ENCODE data around the gene TPCN1.

Gene TPCN1

DNA sequence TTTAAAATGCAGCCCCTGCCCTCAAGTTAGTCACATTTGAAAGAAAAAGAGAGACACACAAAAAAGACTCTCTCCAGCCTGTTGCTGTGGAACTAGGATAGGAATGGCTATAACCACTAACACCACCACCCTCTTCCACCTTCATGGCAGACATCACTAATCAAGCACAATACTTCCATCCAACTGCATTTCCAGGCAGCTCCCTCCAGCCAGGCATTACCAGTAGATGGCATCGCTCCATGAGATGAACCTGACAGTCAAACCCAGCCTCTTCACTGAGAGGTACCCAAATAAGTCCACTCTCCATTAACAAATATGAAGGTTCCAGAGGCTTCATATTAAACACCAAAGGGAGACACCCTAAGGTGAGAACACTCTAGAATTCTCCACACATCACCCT, 89.2 kb downstream of the TPCN1 start:
- no peak for DNase-seq (ENCODE audit: low read depth)

DNA sequence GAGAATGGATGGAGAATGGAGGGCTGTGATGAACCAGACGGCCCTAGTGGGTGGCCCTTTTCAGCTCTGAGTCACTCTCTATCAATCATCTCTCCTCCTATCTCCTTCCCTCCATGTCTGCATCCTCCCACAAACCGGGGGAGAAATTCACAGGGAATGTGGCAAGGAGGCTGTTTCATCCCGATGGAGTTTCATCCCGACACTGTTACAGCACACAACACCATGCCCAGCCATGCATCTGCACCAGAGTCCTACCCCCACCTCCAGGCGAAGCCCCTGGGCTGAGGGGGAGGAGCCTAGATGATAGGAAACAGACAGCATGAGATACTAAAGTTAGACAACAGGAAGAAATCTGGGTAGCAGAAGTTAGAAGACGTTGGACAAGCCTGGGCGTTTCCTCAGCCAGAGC, 92.9 kb downstream of the TPCN1 start:
- no peak for DNase-seq (ENCODE audit: low read depth)

DNA sequence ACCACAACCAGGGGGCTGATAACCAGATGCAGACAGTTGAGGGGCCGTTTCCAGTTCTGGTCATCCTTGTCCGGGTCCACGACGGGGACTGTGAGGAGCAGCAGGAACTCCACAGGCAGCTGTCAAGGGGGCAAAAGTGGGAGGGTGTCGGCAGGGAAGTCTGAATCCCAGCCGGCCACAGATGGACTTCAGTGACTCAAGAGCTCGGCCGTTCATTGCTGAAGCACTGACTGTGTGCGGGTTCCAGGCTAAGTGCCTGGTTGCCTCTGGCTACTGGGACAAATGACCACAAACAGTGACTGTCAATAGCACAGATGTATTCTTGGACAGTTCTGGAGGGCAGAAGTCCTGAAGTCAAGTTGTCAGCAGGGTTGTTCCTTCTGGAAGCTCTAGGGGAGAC, 94.1 kb downstream of the TPCN1 start:
- no peak for DNase-seq (ENCODE audit: low read depth)

DNA sequence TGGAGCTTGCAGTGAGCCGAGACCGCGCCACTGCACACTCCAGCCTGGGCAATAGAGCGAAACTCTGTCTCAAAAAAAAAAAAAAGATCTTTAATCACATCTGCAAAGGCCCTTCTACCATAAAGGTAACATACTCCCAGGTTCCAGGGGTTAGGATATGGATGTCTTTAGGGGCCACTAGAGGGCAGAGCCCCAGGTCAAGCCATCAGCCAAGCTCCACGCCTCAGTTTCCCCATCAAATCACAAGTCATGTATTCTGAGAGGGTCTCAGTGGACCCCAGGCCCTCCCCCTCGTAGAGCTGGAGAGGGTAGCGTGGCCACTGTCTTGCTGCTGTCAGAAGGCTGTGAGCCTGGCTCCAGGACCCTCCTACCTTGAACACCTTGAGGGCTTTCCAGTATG, 94.9 kb downstream of the TPCN1 start:
- DNase-seq (ENCODE audit: low read depth): no peak

DNA sequence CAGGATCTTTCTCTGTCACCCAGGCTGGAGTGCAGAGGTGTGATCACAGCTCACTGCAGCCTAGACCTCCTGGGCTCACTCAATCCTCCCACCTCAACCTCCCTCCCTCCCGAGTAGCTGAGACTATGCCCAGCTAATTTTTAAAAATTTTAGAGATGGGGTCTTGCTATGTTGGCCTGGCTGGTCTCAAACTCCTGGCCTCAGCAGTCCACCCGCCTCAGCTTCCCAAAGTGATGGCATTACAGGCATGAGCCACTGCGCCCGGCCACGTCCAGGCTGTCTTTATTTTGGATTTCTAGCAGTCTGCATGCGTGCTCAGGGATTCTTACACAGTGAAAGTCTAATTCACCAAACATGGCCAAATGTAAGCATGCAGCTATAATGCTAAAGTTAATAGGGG, 95.9 kb downstream of the TPCN1 start:
- DNase-seq (ENCODE audit: low read depth): no peak

DNA sequence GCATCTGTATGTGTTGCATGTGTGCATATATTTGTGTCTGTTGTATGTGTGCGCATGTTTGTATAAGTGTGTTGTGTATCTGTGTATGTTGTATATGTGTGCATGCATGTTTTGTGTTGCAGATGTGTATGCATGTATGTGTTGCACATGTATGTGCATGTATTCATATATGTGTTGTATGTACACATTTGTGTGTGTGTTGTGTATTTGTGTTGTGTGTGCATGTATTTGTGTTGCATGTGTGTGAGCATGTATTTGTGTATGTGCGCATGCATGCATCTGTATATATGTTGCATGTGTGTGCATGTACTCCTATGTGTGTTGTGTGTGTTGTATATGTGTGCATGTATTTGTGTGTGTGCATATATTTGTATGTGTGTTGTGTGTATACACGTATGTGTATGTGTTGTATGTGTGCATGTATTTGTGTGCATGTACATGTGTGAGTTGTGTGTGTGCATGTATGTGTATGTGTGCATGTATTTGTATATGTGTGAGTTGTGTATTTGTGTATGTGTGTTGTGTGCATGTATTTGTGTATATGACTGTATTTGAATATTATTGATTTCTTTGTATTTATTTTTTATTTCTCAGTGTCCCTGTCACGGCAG, 96.9 kb downstream of the TPCN1 start:
- no peak for DNase-seq (ENCODE audit: low read depth)

DNA sequence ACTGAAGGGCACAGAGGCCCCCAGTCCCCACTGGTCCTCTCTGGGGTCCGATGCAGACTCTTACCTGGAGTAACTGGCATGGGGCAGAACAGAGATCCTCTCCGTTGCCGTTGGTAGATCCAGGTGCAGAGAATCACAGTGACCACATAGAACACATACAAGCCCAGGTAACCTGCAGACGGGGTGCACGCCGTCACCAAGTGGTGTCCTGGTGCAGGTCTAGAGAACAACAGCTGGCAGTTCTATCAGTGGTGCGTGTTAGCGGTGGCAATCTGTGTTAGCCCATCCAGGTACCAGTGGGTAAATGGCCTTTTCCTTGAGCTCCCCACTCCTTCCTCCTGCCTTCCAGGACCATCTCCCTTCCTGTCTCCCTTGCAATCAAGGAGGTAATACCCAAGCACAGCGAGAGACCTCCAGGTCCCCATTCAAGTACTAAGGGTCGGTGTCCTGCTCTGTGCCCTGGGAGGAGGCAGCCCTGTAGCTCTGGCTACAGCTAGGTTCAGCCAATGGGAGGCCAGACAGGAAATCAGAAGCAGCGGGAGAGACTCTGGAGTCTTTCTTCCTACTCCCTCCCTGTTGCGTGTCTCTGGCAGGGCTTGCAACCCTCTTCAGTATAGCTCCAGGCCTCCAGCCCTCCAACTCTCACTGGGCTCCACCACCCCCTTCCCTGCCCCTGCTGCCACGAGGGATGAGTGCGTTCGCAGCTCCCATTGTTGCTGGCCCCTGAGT, 97.8 kb downstream of the TPCN1 start:
- no peak for DNase-seq (ENCODE audit: low read depth)

DNA sequence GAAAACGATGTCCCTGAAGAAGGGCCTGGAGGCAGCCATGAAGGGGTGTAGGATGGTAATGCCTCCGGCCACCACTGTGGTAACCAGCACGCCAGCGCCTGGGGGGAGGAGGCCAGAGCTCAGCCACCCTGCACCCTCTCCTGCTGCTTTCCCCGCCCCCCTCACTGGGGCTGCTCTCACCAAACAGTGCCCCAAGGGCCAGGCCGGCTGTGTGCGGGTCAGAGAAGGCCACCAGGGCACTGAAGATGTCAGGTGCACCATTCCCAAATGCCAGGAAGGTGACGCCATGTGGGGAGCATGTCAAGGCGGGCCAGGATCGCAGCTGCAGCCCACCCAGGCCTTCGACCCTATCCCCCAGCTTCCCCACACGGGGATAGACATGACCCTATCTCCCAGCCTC, 99.1 kb downstream of the TPCN1 start:
- no peak for DNase-seq (ENCODE audit: low read depth)

DNA sequence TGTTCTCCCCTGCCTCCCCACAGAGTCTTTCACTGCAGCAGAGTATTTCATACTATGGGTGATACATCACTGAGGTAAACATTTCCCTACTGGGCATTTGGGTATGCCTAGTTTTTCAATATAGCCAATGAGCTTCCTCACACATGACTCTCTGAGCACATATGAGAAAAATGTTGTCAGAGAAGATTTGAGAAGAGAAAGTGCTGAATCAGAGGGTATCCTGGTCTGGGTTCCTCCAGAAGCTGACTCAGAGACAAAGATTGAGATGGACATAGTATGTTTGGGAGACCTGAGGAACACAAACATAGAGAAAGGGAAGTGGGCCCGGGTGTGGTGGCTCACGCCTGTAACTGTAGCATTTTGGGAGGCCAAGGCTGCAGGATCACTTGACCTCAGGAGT, 101.1 kb downstream of the TPCN1 start:
- peak; percentile 68 for DNase-seq (ENCODE audit: low read depth)

DNA sequence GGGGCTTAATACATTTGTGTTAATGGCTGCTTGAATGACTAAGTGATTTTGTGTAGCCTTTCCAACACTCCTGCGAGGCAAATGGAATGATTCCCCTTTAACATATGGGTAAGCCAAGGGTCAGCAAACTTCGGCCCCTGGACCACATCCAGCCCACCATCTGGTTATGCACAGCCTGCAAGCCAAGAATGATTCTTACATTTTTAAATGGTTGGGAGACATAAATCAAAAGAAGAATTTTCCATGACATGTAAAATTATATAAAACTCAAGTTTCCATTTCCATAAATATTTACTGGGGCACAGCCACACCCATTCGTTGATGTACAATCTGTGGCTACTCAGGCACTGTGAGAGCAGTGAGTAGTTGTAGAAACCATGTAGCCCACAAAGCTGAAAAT, 104.7 kb downstream of the TPCN1 start:
- peak; percentile 73 for DNase-seq (ENCODE audit: low read depth)

DNA sequence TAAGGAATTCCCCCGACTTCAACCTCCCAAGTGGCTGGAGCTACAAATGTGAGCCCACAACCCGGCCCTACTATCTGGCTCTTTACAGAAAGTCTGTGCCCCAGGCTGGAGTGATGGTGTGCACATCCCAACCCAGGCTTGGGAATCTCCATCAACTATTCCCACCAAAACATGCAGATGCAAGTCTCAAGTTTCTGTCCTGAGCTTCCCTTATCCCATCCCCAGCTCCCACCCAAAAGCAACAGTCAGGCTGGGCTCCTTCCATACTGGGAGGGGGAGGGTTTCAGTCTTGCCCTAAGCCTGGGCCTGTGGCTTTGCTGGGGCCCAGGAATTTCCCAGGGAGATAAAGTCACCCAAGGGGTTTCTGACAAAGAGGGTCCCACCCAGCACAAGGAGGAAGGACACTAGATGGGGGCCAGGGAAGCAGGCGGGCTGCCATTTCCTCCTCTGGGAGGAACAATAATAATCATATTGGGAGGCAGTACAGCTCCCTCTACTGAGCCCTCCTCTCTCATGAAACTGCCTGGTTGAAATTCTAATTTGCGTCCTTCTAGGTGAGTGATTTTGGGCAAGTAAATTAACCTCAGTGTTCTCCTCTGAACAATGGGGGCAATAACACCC, 105.6 kb downstream of the TPCN1 start:
- no peak for DNase-seq (ENCODE audit: low read depth)

DNA sequence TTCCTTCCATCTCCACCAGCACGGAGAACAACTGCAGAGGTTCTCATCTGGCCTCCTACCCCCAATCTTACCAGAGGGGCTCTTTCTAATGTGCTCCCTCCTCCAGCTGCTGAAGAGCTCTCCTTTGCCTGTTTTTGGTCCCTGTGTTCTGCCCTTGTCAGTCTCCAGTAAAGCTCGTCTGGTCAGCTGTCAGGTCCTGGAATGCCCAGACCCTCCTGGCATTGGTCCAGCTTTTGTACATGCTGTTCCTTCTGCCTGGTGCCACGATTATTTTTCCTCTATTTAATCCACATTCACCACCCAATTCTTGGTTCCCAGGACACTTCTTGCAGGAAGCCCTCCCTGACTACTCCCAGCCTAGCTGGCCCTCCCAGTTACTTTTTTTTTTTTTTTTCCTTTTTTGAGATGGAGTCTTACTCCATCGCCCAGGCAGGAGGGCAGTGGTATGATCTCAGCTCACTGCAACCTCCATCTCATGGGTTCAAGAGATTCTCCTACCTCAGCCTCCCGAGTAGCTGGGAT, 107.2 kb downstream of the TPCN1 start:
- no peak for DNase-seq (ENCODE audit: low read depth)

DNA sequence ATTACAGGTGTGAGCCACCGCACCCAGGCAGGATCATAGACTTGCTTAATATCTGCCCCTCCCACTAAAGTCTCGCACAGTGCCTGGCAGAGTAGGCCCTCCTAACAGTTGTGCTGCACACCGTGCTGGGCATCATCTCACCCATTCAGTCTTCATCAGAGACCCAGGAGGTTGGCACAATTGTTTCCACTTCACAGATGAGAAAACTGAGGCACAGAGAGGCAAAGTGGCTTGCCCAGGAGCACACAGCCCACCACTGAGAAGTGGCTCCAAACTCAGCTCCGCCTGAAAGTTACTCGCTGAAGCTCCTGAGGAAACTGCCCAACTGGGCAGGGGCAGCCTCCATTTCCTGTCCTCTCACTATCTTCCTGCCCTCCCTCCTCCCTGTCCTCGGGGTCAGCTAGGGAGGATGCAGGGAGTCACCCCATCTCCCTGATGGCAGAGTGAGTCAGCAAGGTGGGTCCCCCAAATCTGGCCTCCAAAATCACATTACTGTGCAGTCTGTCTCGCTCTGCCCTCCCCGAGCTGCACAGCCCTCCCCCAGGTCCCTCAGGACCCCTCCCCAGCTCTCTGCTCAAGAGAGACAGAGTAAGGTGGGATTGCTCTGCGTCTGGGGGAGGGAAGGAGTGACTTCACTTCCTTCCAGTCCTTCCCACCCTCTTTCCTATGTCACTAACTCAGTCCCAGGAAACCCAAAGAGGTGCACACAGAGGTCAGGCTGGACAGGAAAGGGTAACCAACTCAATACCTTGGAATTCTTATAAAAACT, 107.9 kb downstream of the TPCN1 start:
- DNase-seq (ENCODE audit: low read depth): no peak

DNA sequence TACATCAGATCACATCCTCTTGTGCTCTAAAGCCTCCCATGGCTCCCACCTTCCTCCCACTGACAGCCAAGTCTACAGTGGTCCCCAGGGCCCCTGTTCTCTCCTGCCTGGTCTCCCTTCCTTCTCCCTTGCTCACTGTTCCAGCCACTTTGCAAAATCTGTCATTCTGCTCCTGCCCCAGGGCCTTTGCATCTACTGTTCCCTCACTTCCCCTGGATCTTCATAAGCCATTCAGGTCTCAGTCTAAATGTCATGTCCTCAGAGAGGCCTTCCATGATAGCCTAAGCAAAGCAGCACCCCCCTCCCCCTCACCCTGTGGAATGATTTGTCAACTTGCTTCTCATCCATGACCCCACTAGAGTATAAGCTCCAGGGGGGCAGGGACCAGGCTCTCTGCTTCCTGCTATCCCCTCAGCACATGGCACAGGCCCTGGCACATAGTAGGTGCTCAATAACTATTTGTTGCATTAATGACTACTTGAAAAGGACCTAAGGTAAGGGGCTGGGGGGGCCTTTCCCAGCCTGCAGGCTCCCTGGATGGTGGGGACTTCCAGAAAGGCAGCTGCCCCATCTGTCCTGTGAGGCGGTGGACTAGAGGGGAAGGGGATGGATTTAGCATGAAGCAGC, 108.6 kb downstream of the TPCN1 start:
- no peak for DNase-seq (ENCODE audit: low read depth)

DNA sequence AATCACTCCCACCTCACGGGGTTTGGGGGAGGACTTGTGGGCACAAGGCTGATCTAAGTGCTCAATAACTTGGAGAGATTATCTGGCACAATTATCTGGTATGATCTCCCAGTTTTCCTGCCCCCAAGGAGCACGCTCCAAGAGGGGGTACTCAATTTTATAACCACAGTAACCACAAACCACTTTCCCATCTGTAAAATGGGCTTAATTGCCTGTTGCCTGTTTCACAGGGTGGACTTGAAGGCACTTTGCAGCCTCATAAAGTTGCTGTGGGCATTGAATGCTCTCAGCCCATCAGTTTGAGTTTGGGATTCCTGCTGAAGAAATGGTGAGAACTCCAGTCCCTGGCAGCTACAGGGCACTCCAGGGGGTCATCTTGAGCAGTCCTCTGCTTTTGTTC, 109.2 kb downstream of the TPCN1 start:
- no peak for DNase-seq (ENCODE audit: low read depth)

DNA sequence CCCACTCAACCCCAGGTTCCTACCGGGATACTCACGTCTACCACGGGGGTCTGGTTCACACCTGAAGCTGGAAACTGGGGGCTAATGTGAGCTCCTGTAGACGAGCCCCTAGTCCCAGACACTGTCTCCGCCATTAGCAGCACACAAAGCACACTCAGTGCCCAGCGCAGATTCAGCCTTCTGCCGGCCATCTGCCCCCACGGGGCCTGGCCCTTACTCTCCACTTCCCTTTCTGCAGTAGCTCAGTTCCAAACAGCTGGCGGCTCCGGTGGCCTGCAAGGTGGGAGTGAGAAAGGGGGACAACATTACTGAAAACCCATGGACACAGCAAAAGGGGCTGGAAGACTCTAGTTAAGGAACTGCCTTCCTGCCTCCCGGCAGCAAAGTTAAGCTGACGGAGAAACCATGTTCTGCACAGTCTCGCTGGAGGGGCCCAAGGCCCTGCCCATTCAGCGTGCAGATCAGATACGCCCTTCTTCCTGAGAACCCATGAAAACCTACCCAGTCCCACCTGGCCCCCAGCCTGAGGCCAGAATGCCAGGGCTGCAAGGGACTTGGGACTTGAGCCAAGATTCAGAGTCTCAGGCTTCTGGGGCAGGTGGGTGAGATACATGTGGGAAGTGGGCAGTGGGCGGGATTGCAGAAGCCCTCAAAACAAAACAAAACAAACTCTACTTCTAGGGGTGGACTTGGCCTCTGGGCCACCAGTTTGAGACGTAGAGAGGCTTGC, 111.6 kb downstream of the TPCN1 start:
- no peak for DNase-seq (ENCODE audit: low read depth)

DNA sequence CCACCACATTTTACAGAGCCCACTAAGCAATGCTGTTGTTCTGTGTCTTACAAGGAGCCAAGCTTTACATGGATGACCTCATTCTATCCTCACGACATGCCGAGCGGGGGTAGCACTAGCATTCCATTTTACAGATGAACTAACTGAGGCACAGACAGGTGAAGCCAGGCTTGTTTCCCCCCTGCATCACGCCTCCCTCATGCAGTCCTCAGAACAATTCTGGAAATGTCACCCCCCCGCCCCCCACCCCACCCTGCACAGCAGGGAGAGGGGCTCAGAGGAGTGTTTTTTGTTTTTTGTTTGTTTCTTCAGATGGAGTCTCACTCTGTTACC, 112.1 kb downstream of the TPCN1 start:
- DNase-seq (ENCODE audit: low read depth): no peak

DNA sequence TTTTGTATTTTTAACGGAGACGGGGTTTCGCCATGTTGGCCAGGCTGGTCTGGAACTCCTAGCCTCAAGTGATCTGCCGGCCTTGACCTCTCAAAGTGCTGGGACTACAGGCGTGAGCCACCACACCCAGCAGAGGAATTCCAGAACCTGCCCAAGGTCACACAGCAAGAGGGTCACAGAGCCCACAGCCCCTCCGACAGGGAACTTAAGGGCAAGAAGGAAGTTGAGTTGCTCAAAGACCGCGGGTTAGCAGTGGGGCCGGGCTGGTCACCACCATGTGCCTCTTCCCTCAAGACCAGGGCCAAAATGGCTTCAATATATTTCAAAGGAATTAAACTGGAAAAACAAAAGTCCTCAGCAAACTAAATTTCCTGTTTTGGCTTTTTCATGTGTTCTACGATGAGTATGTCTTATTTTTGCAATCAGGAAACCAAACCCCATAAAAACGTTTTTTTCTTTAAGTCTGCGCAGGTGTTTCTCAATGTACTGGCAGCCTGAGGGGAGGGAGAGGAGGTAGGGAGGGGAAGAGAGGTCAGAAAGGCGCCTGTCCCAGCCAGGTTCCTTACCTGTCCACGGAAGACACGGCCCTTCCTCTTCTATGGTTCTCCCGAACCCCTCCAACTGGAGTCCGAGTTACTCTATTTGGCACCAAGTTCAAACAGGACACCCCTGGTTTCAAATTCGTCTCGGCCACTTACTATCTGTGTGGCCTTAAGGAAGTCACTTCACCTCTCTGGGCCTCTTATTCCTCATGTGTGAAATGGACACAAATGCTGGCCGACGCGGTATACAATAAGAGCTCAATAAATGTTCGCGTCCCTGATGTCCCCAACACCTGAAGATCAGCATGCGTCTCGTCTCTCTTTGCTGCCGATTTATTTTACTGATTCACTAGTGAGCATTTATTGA, 112.9 kb downstream of the TPCN1 start:
- no peak for DNase-seq (ENCODE audit: low read depth)

DNA sequence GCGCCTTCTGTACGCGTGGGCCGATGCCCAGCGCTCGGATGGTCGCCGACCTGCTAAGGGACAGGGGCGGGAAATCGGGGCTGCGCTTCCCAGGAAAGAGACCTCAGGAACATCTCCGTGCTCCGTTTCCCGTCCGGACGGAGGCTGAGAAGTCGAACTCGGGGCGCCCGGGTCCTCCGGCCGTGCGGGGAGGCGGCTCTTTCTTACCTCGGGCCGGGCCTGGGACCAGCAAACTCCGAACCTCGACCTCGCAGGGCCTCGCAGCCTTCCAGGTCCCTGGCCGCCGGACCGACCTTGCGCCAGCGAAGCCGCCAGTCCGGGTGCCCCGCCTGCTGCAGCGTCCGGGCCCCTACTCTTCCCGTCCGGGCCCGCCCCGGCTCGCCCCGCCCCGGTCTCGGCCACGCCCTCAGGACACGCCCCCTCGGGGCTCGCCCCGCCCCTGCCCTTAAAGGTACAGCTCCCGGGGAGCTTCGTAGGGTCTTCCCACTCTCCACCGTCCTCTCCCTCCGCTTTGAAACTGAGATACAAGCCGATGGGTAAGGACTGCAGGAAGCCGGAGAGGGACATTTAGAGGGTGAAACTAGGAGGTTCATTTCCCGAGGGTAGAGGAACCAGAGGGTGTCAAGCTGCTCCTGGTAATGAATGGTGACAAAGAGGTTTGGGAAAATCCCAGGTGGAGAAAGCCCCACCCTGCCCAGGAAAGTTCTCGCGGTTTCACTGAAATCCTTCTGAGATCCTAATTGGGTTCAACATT, 113.7 kb downstream of the TPCN1 start, which contains the start of gene SLC8B1:
Gene SLC8B1 (minus strand): TSS at position 324 of the 754 bp plus-strand sequence. CDS start 2,231 bp downstream, outside the sequence.
- DNase-seq (ENCODE audit: low read depth): no peak

DNA sequence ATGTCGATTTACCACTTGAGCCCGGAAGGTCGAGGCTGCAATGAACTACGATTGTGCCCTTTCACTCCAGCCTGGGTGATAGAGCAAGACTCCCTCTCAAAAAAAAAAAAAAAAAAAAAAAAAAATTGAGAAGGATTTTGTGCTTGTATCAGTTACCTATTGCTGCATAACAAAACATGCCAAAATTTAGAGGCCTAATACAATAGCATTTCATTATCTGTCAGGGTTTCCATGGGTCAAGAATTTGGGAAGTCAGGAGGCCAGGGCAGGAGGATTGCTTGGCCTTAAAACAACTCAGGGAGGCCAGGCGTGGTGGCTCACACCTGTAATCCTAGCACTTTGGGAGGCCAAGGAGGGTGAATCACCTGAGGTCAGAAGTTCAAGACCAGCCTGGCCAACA, 118.3 kb downstream of the TPCN1 start:
- no peak for DNase-seq (ENCODE audit: low read depth)

Data from GM04503 (cell line).